ENCODE data around the gene TNFRSF1A. TPM values are rescaled to one million over a fixed set of nuclear protein-coding genes. Genes with fewer than 3 reads are reported as not detected.

TNFRSF1A gene
- total and polyA plus RNA-seq, 2 of the 13 experiments (the other 11 are each of a cell fraction or from before 2014, with no cell fraction given): 41.5 to 61.2 TPM

DNA sequence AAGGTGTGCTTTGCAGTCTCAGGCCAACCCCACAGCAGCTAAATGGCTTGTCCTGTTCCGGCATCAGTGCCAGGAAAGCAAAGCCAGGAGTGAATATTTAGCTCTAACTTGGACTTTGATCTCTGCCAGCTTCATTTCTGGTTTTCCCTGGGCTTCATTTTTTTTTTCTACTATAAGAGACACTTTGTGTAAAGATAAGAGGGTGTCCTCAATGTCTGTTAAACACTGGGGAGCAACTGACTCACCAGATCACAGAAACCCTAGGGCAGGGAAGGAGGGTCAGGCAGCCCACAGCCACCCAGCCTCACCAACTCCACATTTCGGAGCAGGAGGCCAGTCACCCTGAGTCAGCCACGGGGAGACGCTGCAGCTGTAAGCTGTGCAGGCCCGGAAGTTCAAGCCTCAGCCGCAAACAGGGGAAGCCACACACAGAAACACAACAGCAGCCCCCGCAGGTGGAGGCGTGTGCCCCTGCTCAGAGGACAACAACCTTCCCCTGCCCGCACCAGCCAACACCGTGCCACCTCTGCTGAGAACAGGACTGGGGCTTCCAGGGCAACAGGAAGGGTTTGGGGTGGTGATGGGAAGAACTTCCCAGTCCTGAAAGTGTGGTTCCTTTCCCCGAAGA is 6.3 kb downstream of the TNFRSF1A start (continued):
- TF ChIP-seq, protein P1, sequence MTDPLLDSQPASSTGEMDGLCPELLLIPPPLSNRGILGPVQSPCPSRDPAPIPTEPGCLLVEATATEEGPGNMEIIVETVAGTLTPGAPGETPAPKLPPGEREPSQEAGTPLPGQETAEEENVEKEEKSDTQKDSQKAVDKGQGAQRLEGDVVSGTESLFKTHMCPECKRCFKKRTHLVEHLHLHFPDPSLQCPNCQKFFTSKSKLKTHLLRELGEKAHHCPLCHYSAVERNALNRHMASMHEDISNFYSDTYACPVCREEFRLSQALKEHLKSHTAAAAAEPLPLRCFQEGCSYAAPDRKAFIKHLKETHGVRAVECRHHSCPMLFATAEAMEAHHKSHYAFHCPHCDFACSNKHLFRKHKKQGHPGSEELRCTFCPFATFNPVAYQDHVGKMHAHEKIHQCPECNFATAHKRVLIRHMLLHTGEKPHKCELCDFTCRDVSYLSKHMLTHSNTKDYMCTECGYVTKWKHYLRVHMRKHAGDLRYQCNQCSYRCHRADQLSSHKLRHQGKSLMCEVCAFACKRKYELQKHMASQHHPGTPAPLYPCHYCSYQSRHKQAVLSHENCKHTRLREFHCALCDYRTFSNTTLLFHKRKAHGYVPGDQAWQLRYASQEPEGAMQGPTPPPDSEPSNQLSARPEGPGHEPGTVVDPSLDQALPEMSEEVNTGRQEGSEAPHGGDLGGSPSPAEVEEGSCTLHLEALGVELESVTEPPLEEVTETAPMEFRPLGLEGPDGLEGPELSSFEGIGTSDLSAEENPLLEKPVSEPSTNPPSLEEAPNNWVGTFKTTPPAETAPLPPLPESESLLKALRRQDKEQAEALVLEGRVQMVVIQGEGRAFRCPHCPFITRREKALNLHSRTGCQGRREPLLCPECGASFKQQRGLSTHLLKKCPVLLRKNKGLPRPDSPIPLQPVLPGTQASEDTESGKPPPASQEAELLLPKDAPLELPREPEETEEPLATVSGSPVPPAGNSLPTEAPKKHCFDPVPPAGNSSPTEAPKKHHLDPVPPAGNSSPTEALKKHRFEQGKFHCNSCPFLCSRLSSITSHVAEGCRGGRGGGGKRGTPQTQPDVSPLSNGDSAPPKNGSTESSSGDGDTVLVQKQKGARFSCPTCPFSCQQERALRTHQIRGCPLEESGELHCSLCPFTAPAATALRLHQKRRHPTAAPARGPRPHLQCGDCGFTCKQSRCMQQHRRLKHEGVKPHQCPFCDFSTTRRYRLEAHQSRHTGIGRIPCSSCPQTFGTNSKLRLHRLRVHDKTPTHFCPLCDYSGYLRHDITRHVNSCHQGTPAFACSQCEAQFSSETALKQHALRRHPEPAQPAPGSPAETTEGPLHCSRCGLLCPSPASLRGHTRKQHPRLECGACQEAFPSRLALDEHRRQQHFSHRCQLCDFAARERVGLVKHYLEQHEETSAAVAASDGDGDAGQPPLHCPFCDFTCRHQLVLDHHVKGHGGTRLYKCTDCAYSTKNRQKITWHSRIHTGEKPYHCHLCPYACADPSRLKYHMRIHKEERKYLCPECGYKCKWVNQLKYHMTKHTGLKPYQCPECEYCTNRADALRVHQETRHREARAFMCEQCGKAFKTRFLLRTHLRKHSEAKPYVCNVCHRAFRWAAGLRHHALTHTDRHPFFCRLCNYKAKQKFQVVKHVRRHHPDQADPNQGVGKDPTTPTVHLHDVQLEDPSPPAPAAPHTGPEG (CRISPR knock-in tag; IDR thresholded peaks at IDR 0.05): no peak; the same call in 1 of the 2 replicates
- no peak for TF ChIP-seq ZNF329 (CRISPR knock-in tag; IDR thresholded peaks at IDR 0.05; ENCODE audit: low read depth)
- TF ChIP-seq SP4 (CRISPR knock-in tag; IDR thresholded peaks at IDR 0.05): no peak; the same call in 1 of the 2 replicates
- peak; percentile 72 for TF ChIP-seq HNRNPLL (IDR thresholded peaks at IDR 0.05; ENCODE audit: low read depth, low read length, poor library complexity, severe bottlenecking)
- TF ChIP-seq MAZ (IDR thresholded peaks at IDR 0.05; ENCODE audit: borderline replicate concordance, low read depth, low read length): peak; percentile 14; the same call in 1 of the 2 replicates
- TF ChIP-seq MAZ (CRISPR knock-in tag; IDR thresholded peaks at IDR 0.05; ENCODE audit: low read depth): no peak
- no peak for TF ChIP-seq ATF7 (IDR thresholded peaks at IDR 0.05)
- TF ChIP-seq ATF7 (CRISPR knock-in tag; IDR thresholded peaks at IDR 0.05): no peak
- 0 out of 2 replicates have a peak, but pooled peaks have one; percentile 18 for TF ChIP-seq ZNF747 (CRISPR knock-in tag; IDR thresholded peaks at IDR 0.05; ENCODE audit: borderline replicate concordance)
- TF ChIP-seq ZNF574 (CRISPR knock-in tag; IDR thresholded peaks at IDR 0.05): peak; percentile 67
- peak; percentile 39; the same call in 1 of the 2 replicates for TF ChIP-seq GATAD1 (CRISPR knock-in tag; IDR thresholded peaks at IDR 0.05)
- peak; percentile 74 for TF ChIP-seq ELF3 (CRISPR knock-in tag; IDR thresholded peaks at IDR 0.05)
- peak; percentile 63 for TF ChIP-seq FOXO1 (CRISPR knock-in tag; IDR thresholded peaks at IDR 0.05)
- TF ChIP-seq KDM2A (CRISPR knock-in tag; IDR thresholded peaks at IDR 0.05; ENCODE audit: borderline replicate concordance, low read depth): peak; percentile 77; the same call in 1 of the 2 replicates
- TF ChIP-seq GATA4 (IDR thresholded peaks at IDR 0.05; ENCODE audit: borderline replicate concordance, low read depth): no peak
- TF ChIP-seq, protein P2, sequence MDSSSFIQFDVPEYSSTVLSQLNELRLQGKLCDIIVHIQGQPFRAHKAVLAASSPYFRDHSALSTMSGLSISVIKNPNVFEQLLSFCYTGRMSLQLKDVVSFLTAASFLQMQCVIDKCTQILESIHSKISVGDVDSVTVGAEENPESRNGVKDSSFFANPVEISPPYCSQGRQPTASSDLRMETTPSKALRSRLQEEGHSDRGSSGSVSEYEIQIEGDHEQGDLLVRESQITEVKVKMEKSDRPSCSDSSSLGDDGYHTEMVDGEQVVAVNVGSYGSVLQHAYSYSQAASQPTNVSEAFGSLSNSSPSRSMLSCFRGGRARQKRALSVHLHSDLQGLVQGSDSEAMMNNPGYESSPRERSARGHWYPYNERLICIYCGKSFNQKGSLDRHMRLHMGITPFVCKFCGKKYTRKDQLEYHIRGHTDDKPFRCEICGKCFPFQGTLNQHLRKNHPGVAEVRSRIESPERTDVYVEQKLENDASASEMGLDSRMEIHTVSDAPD (CRISPR knock-in tag; IDR thresholded peaks at IDR 0.05): 0 out of 2 replicates have a peak, but pooled peaks have one; percentile 13
- peak; percentile 21; the same call in 1 of the 3 replicates for TF ChIP-seq MXI1 (IDR thresholded peaks at IDR 0.05; ENCODE audit: borderline replicate concordance, low read depth, low read length)
- 0 out of 2 replicates have a peak, but pooled peaks have one; percentile 17 for TF ChIP-seq ZNF263 (CRISPR knock-in tag; IDR thresholded peaks at IDR 0.05)
- 0 out of 2 replicates have a peak, but pooled peaks have one; percentile 21 for TF ChIP-seq ZBTB7A (CRISPR knock-in tag; IDR thresholded peaks at IDR 0.05)
- peak; percentile 14; the same call in 1 of the 2 replicates for TF ChIP-seq CREM (IDR thresholded peaks at IDR 0.05)
- TF ChIP-seq CREM (CRISPR knock-in tag; IDR thresholded peaks at IDR 0.05): no peak
